GM10266 (cell line): Measurements from ENCODE around the gene SOS2.
A peak's percentile ranks its signal among the peaks of the same experiment; 100 is the strongest.

Experiments
- DNase-seq: peaks from one replicate; pipeline ENCODE4 v3.0.0; 2012; ENCODE audit errors: extremely low spot score
- TF ChIP-seq, protein P1 (sequence below): IDR thresholded peaks from 2 replicates; pipeline ENCODE4 v1.5.1; 2012; ENCODE audit warnings: mild to moderate bottlenecking, low read depth; ENCODE audit not compliant: control insufficient read depth, insufficient read depth; ENCODE audit errors: missing control alignments

SOS2 gene

DNA sequence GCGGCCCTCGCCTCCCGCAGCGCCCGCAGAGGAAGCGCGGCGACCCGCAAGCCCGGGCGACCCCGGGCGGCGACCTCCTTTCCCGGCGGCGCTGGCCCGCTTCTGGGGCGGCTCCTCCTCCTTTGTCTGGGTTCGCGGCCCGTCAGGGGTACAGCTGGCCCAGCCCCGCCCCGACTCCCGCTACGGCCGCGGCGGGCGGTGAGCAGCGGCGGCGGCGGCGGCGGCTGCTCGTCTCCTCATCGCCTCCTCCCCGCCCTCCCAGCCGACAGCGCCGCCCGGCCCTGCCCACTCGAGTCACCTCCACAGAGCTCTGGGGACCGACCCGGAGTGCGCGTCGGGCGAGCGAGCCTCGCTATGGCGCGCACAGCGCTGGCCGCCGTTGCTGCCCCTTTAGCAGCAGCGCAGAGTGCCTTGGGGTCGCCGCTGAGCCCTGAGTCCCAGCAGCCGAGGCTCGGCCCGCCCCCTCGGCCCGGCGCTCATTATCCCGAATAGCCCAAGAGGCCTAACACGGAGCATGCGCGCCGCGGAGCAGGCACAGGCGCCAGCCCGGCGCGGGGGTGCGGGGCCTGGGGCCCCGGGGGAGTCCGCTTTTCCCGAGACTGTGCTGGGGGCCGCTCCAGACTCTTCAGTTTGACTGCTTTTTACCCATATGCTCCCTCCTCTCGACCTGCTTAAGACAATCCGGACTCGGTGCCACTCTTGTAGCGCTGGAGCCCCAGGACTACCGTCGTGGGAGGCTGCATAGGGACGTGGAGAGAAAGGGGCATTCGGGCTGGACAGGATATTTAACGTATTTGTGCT lies at the start of gene SOS2:
Gene SOS2 (minus strand): TSS at position 104 of the 801 bp plus-strand sequence. CDS start 295 bp downstream, outside the sequence.
- TF ChIP-seq, protein P1, sequence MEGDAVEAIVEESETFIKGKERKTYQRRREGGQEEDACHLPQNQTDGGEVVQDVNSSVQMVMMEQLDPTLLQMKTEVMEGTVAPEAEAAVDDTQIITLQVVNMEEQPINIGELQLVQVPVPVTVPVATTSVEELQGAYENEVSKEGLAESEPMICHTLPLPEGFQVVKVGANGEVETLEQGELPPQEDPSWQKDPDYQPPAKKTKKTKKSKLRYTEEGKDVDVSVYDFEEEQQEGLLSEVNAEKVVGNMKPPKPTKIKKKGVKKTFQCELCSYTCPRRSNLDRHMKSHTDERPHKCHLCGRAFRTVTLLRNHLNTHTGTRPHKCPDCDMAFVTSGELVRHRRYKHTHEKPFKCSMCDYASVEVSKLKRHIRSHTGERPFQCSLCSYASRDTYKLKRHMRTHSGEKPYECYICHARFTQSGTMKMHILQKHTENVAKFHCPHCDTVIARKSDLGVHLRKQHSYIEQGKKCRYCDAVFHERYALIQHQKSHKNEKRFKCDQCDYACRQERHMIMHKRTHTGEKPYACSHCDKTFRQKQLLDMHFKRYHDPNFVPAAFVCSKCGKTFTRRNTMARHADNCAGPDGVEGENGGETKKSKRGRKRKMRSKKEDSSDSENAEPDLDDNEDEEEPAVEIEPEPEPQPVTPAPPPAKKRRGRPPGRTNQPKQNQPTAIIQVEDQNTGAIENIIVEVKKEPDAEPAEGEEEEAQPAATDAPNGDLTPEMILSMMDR = peak; percentile 2
- DNase-seq = peak; percentile 91

- DNase-seq = no peak
- TF ChIP-seq, protein P1 = no peak
These were observed 41.1 kb upstream of the SOS2 start for GRCh38 chr14:50272498-50272897.

- TF ChIP-seq, protein P1 = no peak
- no peak for DNase-seq
These were observed 39.6 kb upstream of the SOS2 start for GRCh38 chr14:50270932-50271331.

DNA sequence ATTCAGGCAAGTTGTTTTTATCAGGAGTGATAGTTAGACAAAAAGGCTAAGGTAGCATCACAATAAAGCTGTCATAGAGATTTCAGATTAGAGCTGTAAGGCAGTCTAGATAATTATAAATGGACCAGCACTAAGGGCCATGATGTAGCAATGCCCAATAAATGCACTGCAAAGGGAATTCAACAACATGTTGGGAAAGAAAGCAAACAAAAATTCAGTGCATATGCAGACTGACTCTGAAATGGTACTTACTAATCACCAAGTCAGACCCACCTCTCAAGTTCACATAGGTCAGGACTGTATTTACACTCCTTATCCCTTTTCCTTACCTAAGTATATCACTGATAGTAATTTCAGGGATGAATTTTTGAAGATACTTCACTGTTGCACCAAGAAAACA lies 33.7 kb upstream of the SOS2 start:
- TF ChIP-seq, protein P1 = no peak
- no peak for DNase-seq

GRCh38 chr14:50263321-50263720 lies 31.9 kb upstream of the SOS2 start:
- TF ChIP-seq, protein P1 = no peak
- no peak for DNase-seq

GRCh38 chr14:50262865-50263264 lies 31.5 kb upstream of the SOS2 start:
- no peak for DNase-seq
- TF ChIP-seq, protein P1 = no peak

- TF ChIP-seq, protein P1 = peak; percentile 48
- DNase-seq = peak; percentile 38
These were observed 29.1 kb upstream of the SOS2 start for GRCh38 chr14:50260511-50260910.
